Placental epithelial cell (primary cell): Measurements from ENCODE around the gene GNLY. TPM values are rescaled to one million over a fixed set of nuclear protein-coding genes. Genes with fewer than 3 reads are reported as not detected.

ENCODE experiments used
- small RNA-seq: library from RNA; depleted of rRNA; stranded (forward); fragments of <200 nt; gene quantifications from one replicate; pipeline ENCODE3, GENCODE V24; 2012
- total RNA-seq: library from RNA; depleted of rRNA; stranded (reverse); fragments of >200 nt; gene quantifications from 2 replicates; pipeline ENCODE4 v1.2.3, GENCODE V29; 2012

GNLY gene
- not detected in 2 replicates for total RNA-seq

DNA sequence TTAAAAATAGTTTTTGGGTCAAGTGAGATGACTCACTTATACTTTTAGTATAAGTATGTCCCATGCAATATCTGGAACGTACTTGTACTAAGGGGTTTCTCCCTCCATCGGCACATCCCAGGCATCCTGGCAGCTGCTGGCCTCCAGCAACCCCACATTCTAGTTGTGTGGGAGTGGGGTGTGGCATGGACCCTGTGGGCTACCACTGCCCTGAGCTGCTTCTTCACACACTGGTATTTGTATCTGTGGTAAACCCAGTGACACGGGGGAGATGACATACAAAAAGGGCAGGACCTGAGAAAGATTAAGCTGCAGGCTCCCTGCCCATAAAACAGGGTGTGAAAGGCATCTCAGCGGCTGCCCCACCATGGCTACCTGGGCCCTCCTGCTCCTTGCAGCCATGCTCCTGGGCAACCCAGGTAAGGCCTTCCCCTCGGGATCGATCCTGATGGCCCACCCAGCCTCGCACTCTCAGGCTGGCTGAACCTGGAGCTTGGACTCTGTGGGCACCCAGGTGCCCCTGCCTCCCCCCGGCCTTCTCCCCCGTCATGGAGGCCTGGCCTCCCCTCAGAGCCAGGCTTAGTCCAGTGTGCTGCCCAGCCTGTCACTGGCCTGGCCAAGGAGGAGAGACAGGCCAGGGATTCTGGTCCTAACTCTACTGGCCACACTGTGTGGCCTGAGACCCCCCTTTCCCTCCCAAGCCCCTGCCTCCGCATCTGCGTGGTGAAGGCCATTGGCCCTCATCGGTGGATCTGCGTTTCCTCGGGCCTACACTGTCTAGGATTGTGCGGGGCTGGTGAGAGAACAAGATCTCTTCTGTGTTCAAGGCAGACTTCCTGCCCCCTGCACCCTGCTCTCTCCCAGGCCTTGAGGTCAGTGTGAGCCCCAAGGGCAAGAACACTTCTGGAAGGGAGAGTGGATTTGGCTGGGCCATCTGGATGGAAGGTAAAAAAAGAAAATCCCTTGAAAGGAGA, at the start of gene GNLY:
GNLY (plus strand) TSS at position 307 of the 974 bp plus-strand sequence; CDS start at position 368, 61 bp downstream.

DNA sequence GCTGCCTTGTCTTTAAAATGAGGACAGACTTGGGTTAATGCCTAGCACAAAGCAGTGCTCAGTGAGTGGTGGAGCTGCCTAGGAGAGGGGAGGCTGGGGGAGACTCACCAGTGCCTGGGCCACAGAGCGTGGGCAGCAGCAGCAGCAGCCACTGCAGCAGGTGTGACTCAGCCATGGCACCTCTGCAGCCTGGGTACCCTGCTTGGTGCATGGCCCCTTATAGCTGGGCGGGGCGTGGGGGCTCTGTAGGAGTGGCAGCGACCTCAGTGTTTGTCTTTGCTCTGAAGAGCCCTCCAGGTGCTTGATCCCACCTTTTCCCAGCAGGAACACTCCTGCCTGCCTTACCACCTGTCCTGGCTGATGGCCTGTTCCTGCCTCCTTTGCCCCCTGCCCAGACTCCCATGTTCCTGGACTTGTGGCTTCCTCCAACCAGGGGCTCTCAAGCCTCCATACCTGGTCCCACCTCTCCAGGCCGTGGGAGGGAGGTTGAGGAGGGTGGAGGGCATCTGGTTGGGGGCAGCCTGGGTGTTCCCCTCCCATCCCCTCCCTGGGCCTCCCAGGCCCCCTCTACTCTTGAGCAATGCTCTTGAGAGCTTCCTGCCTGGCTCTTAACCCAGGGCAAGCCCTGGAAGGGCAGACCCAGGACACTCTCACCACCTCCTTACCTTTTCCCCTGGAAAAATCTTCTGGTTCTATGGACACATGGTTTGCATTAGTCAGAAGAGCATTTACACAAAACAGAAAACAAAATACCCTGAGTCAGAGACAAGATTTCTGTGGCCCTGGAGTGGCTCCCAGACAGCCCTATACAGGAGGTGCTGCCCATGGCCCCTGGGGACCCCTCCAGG, 25.9 kb upstream of the GNLY start, which contains the start of gene SFTPB:
SFTPB (minus strand) TSS at position 191 of the 848 bp plus-strand sequence; CDS start at position 175, 16 bp downstream.

Small RNA genes within 50 kb of the gene (small RNA-seq; reads per million reads assigned to genes)
- gene RNU1-38P = 6.2 reads per million, percentile 93 among the genes with 10 or more reads in this experiment

Other genes with a start within 250 kb of the GNLY start
- gene MAT2A, start 155.2 kb upstream of the GNLY start, total RNA-seq = 60.5 and 66.9 TPM in 2 replicates
- 42.0 and 62.5 TPM in 2 replicates for gene GGCX, start 132.9 kb upstream of the GNLY start, total RNA-seq
- gene VAMP8, start 116.8 kb upstream of the GNLY start, total RNA-seq = 73.0 and 74.6 TPM in 2 replicates
- 2.0 and 10.2 TPM in 2 replicates for gene VAMP5, start 109.9 kb upstream of the GNLY start, total RNA-seq
- 125 and 174 TPM in 2 replicates for gene RNF181, start 98.6 kb upstream of the GNLY start, total RNA-seq
- 7.7 and 12.2 TPM in 2 replicates for gene TMEM150A, start 91.7 kb upstream of the GNLY start, total RNA-seq
- gene C2orf68, start 82.3 kb upstream of the GNLY start, total RNA-seq = 16.7 and 23.2 TPM in 2 replicates
- 29.4 and 36.5 TPM in 2 replicates for gene USP39, start 78.2 kb upstream of the GNLY start, total RNA-seq
- gene SFTPB, start 26.2 kb upstream of the GNLY start, total RNA-seq = not detected in 2 replicates
- 0.39 TPM in 1 of 2 replicates, not detected in the other for gene ATOH8, start 59.6 kb downstream of the GNLY start, total RNA-seq
- gene ST3GAL5, start 194.6 kb downstream of the GNLY start, total RNA-seq = 0.33 and 0.39 TPM in 2 replicates